ENCODE results near the gene C3orf20. TPM values are rescaled to one million over a fixed set of nuclear protein-coding genes. Genes with fewer than 3 reads are reported as not detected.

Gene C3orf20
- polyA plus RNA-seq, 10 donors, result 0.12 to 0.24 (median 0.18) TPM; not detected in 1

DNA sequence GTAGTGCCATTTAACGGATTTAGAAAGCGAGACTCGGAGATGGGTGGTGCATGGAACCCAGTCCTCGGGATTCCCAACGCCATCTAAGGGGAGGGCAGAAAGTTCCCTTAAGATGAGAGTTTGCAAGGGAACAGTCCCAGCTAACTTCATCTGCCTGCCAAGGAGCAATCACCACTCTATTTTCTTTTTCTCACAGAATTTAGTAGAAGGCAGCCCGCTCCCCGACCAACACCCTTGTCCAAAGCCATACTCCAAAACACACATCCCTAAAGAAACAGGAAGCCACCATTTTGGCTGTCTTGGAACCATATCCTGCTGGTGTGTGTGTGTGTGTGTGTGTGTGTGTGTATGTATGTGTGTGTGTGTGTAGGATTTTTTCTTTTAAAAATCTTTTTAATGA is 136.7 kb downstream of the C3orf20 start:
- peak in 2 of 3 donors; percentile 57 to 77 for DNase-seq

DNA sequence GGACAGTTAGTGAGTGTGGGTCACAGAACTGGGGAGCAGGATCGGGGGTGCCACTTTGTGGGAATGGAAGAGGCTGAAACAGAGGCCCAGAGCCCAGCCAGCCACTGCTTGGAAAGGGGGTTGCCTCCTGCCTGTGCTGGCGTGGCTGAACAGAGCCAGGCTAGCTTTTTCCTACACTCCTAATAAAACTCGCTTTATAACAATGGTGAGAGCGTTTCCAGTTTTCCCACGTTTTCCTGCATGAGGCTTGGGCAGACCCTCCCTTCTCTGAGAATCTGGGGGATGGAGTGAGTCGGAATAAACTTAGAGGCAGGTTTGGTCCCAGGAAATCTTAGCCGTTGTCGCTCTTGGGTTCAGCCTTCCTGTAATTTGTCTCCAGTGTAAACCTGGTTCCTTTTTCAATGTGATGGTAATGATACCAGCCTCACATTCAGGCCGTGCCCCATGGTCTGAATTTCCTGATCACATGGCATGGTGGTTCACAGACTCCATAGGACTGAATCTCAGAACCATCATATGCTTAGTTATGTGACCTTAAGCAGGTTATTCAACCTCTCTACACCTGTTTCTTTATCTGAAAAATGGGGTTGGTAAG is 137.4 kb downstream of the C3orf20 start:
- no peak for DNase-seq

DNA sequence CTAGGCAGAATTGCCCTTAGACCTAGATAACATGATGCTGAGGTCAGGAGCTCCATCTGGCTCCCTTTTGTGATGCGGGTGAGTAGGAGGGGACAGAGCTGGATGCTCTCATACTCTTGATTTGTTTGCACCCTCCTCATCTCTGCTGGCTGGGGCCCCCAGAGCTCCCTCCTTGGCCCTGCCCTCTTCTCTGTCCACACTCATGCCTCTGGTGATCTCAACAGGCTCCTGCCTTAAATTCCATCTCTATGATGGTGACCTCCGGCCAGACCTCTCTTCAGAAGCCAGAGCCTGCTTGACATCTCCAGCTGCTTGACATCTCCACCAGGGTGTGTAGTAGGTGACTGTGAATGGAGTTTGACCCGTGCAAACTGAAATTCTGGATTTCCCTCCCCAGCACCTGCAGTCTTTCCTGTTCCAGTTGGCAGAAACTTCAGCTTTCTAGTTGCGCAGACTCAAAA is 139.5 kb downstream of the C3orf20 start:
- DNase-seq, result peak in 1 of 3 donors; percentile 63

DNA sequence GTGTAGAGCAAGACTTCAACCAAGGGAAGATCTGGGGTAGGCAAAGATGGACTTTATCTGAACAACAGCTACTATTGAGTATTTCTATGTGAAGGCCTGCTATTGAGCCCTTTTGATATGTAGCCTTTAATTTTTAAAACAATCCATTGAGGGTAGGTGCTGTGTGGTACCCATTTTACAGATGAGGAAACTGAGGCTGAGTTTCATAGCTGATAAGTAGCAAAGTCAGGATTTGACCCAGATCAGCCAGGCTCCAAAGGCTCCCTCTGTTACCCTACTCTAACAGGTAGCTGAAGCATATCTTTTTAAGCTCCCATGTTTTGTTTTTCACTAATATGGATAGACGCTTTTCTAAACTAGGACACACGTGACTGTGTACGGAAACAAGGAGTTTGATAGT is 141.4 kb downstream of the C3orf20 start:
- DNase-seq, result no peak

DNA sequence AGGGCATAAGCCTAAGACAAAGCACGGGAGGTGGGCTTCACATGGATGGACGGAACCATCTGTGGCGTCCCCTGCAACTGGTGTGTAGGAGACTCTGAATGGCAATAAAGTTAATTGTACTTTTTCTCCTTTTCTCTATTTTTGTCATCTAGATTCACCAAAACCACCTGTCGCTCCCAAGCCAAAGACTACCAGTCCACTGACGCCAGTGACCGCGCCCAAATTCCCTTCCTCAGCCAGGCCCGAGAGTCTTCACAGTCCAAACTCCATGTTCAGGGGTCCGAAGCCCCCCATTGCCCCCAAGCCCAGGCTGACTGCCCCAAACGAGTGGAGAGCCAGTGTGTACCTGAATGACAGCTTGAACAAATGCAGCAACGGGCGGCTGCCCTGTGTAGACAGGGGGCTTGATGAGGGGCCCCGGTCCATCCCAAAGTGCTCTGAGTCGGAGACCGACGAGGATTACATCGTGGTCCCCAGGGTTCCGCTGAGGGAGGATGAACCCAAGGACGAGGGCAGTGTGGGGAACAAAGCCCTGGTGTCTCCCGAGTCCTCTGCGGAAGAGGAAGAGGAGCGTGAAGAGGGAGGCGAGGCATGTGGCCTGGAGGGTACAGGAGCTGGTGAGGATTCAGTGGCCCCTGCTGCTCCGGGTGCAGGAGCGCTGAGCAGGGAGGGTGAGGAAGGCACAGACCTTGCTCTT is 144.0 kb downstream of the C3orf20 start, which contains the start of gene FGD5:
Gene FGD5, plus strand, starts transcription at position 159 of the 697 bp plus-strand sequence. Its CDS starts 110 bp downstream, at position 269.
- DNase-seq, result no peak

DNA sequence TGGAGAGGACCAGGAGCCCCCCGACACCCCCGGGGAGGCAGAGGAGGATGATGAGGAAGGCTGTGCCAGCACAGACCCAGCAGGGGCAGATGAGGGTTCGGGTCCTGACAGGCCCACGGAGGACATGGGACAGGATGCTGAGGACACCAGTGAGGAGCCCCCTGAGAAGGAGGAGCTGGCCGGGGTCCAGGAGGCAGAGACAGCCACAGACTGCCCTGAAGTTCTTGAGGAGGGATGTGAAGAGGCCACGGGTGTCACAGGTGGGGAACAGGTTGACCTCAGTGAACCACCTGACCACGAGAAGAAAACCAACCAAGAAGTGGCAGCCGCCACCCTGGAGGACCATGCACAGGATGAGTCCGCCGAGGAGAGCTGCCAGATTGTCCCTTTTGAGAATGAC is 144.7 kb downstream of the C3orf20 start:
- DNase-seq, result no peak

DNA sequence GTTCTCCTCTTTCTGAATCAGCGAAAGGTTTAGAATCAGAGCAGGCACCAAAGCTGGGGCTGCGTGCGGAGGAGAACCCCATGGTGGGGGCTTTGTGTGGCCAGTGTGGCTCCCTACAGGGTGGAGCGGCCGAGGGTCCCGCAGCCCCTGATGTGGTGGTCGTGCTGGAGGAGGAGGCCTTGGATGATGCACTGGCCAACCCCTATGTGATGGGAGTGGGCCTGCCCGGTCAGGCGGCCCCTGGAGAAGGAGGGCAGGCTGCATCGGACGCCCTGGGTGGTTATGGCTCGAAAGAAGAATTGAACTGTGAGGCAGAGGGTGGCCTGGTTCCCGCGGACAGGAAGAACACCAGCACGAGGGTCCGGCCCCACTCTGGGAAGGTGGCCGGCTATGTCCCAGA is 145.2 kb downstream of the C3orf20 start:
- DNase-seq, result no peak

DNA sequence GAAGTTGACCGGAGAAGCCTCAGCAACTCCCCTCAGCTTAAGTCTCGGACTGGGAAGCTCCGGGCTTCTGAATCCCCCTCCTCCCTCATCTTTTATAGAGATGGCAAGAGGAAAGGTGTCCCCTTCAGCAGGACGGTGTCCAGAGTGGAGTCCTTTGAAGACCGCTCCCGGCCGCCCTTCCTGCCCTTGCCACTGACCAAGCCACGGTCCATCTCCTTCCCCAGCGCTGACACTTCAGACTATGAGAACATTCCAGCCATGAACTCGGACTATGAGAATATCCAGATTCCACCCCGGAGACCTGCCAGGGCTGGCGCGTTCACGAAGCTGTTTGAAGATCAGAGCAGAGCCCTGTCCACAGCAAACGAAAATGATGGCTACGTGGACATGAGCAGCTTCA is 146.2 kb downstream of the C3orf20 start:
- DNase-seq, result no peak

DNA sequence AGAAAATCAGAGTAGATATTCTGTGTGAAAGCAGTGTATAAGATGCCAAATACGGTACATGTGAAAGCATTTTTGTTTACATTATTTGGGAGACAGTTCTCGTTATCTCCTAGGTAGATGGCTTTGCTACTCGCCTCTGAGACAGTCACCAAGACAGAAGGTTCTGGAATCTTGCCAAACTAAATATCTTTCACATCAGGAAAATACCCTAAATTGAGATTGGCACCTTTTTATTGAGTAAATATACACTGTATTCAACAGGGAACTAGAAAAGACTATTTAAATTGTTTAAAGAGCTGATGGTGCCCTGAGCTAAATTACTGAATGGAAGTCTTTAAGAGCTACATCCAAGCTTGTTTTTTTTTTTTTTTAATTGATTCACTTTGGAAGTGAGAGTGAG is 147.2 kb downstream of the C3orf20 start:
- no peak for DNase-seq

Other genes with a start within 250 kb of the C3orf20 start
- gene GRIP2, start 134.8 kb upstream of the C3orf20 start, polyA plus RNA-seq (ENCODE audit: insufficient read length in 10 of 10), result 10 to 100 TPM in 9 of 10 donors, 1 to 10 TPM in 1; 9.5 to 33.7 (median 24.6) TPM
- gene CCDC174, start 23.4 kb upstream of the C3orf20 start, polyA plus RNA-seq (ENCODE audit: insufficient read length in 10 of 10), result 10 to 100 TPM; 15.4 to 23.5 (median 17.4) TPM
- gene FGD5, start 143.8 kb downstream of the C3orf20 start, polyA plus RNA-seq (ENCODE audit: insufficient read length in 10 of 10), result 10 to 100 TPM; 17.2 to 28.6 (median 20.1) TPM

All from muscle of back (tissue), 11 donors.